HUES64 (cell line): ENCODE data around the gene WNT7B.

Source experiments
- H3K27ac ChIP-seq: 2 replicates; pipeline ENCODE4 v1.7.0; 2013; ENCODE audit warnings: low read depth, low read length, inconsistent platforms
- H3K27me3 ChIP-seq: 2 replicates; pipeline ENCODE4 v1.6.1; 2013; ENCODE audit warnings: mild to moderate bottlenecking, low read length; ENCODE audit not compliant: insufficient read depth
- H3K36me3 ChIP-seq: 2 replicates; pipeline ENCODE4 v1.6.1; 2013; ENCODE audit warnings: mild to moderate bottlenecking, low read length; ENCODE audit not compliant: insufficient read depth
- H3K4me1 ChIP-seq: 2 replicates; pipeline ENCODE4 v1.6.1; 2013; ENCODE audit warnings: mild to moderate bottlenecking, low read length, moderate library complexity; ENCODE audit not compliant: insufficient read depth
- H3K4me3 ChIP-seq: 2 replicates; pipeline ENCODE4 v1.5.1; 2013; ENCODE audit warnings: mild to moderate bottlenecking, low read length, moderate library complexity
- H3K9ac ChIP-seq: 2 replicates; pipeline ENCODE4 v1.6.1; 2013; ENCODE audit warnings: mild to moderate bottlenecking, low read depth, low read length
- H3K9me3 ChIP-seq: 2 replicates; pipeline ENCODE4 v1.6.1; 2013; ENCODE audit warnings: low read depth, low read length; ENCODE audit not compliant: insufficient read depth
- WGBS: fragments of 150-250, 120-280 bp; methylation state at CpG from one replicate; pipeline ENCODE4 v1.1.7; 2013; ENCODE audit warnings: missing lambda C conversion rate; 5-methylcytosine and 5-hydroxymethylcytosine counted together

The WNT7B gene

DNA sequence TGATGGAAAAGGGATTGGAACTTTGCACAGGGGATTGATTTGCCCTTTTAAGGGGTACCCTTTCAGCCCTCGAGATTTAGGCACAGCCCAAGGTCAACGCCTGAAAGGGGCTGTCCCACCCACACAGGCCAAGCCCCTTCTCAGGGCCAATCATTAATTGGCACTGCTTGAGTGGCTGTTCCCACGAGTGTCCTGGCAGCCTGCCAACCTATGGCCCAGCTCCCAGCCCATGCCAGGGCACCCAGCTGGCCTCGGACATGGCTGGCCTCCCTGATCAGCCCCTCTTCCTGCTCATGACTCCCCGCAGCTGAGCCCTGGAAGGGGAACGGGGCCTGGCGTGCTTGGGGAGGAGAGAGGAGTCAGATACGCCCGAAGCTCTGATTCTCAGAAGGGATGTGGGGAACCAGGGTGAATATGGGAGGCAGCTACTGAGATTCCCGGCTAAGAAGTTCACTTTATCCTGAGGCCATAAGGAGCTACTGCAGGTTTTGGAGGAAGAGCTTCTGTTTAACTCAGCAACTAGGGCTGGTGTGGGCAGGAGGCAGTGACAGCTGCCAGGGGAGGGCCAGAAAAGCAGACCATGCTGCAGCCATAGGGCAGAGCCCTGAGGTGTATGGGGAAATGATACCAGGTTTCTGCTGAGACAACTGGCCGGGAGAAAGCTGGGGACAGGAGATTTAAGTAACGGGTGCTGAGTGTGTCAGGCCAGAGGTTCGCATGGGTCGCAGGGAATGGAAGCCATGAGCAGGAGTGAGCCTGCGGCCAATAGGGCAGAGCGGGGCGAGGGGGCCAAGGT lies 30.0 kb downstream of the WNT7B start:
- H3K9ac ChIP-seq, result no peak overlapping the region
- H3K36me3 ChIP-seq, result no peaks in the 10 kb centered on the region
- H3K27ac ChIP-seq, result no peak overlapping the region
- H3K27me3 ChIP-seq, result no peaks in the 10 kb centered on the region
- H3K9me3 ChIP-seq, result no peaks in the 10 kb centered on the region
- H3K4me1 ChIP-seq, result no peaks in the 10 kb centered on the region
- 90% methylated on average over 17 of the region's 17 CpGs for WGBS
- H3K4me3 ChIP-seq, result no peak overlapping the region

DNA sequence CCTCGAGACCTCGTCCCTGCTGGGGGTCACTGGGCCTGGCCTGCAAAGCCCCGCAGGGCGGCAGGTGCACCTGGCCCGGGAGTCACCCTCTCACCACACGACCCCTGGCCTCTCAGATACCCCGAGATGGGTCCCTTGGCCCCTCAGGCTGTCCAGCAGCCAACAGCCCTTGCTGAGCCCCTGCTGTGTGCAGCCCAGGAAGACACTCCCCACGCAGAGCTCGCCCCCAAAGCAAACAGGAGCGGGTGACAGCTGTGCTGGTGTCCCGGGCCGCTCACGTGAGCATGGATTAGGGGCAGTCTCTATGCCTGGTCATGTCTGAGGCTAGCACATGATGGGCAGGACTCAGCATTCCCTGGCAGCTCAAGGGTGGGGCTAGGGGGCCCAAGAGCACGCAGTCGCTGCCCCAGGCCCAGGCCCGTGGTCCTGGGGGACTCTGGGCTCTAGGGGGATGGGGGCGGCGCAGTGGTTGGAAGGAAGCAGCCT lies 31.3 kb downstream of the WNT7B start:
- Histone ChIP-seq H3K4me3 (no peak overlapping the region), H3K36me3 (no peaks in the 10 kb centered on the region), H3K9ac (no peak overlapping the region), H3K27me3 (no peaks in the 10 kb centered on the region), H3K27ac (no peak overlapping the region), H3K4me1 (no peaks in the 10 kb centered on the region), H3K9me3 (no peaks in the 10 kb centered on the region)
- 91% methylated on average over 18 of the region's 18 CpGs for WGBS

DNA sequence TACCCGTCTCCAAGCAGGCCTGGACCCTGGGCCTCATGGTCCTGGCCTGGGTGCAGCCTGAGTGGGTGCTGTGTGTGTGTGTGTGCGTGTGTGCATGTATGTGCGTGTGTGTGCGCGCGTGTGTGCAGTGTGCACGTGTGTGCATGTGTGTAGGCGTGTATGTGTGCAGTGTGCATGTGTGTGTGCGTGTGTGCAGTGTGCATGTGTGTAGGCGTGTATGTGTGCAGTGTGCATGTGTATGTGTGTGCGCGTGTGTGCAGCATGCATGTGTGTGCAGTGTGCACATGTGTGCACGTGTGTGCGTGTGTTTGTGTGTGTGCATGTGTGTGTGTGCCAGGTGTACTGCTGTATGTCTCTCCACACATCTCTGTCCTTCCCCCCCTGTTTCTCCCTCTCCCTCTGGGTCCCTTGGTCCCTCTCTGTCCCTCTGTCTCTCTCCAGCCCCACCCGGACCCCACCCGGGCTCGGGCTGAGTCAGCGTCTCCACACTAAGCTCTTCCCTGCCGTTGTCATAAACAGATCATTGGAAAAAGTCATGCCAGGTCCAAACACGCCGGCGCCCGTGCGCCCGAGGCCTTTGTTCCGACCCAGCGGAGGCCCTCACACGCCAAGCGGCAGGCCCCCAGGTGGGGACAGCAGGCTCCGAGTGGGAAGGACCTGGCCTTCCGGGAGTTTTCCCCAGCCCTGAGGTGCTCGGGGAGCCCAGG lies 34.0 kb downstream of the WNT7B start:
- Histone ChIP-seq H3K4me3 (no peak overlapping the region), H3K36me3 (no peaks in the 10 kb centered on the region), H3K9me3 (no peaks in the 10 kb centered on the region), H3K27ac (no peak overlapping the region), H3K9ac (no peak overlapping the region), H3K27me3 (no peaks in the 10 kb centered on the region), H3K4me1 (no peaks in the 10 kb centered on the region)
- 91% methylated on average over 30 of the region's 32 CpGs for WGBS

DNA sequence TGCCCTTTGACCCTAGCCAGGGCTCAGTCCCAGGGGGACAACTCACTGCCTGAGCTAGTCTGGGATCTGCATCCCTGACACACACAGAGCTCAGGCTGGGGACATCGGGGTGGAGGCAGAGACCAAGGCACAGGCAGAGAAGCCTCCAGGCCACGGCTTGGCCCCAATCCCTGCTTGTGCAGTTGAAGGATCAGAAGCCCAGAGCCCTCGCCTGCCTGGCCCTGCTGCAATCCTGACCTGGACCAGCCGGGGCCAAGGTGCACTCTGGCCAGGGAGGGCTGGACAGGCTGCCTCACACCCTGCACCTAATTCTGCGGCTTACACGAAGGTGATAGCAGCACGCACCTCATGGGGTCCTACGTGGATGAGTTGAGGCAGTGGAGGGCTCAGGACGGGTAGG lies 34.6 kb downstream of the WNT7B start:
- Histone ChIP-seq H3K36me3 (no peaks in the 10 kb centered on the region), H3K9me3 (no peaks in the 10 kb centered on the region), H3K27me3 (no peaks in the 10 kb centered on the region), H3K9ac (no peak overlapping the region), H3K4me3 (no peak overlapping the region), H3K4me1 (no peaks in the 10 kb centered on the region), H3K27ac (no peak overlapping the region)
- WGBS, result 90% methylated on average over 9 of the region's 9 CpGs

DNA sequence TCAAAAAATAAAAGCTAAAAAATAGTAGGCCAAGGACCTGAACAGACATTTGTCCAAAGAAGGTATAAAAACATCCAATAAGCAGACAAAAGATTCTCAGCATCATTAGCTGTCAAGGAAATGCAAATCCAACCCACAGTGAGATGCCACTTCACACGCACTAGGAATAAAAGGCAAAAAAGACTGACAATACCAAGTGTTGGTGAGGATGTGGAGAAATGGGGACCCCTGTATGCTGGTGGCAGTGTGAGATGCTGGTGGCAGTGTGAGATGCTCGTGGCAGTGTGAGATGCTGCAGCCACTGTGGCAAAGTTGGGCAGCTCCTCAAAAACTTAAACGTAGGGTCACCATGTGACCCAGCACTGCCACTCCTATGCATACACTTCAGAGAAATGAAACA lies 38.0 kb downstream of the WNT7B start:
- H3K4me1 ChIP-seq, result no peaks in the 10 kb centered on the region
- no peak overlapping the region for H3K27ac ChIP-seq
- no peaks in the 10 kb centered on the region for H3K36me3 ChIP-seq
- H3K9ac ChIP-seq, result no peak overlapping the region
- H3K9me3 ChIP-seq, result no peaks in the 10 kb centered on the region
- H3K27me3 ChIP-seq, result no peaks in the 10 kb centered on the region
- no peak overlapping the region for H3K4me3 ChIP-seq
- WGBS, result 89% methylated on average over 3 of the region's 3 CpGs

DNA sequence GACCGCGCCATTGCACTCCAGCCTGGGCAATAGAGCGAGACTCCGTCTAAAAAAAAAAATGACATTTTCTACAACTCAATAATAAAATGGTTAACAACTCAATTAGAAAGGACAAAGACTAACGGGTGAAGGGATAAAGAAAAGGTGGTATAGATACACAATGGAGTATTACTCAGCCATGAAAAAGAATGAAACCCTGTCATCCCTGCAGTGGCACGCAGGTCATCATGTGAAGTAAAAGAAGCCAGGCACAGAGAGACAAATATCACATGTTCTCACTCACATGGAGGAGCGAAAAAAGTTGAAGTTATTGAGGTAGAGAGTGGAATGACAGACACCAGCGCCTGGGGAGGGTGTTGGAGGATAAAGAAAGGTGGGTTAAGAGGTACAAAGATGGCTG lies 39.0 kb downstream of the WNT7B start:
- Histone ChIP-seq H3K4me1 (no peaks in the 10 kb centered on the region), H3K9ac (no peak overlapping the region), H3K36me3 (no peaks in the 10 kb centered on the region), H3K27ac (no peak overlapping the region), H3K27me3 (no peaks in the 10 kb centered on the region), H3K4me3 (no peak overlapping the region), H3K9me3 (no peaks in the 10 kb centered on the region)
- 97% methylated on average over 6 of the region's 8 CpGs for WGBS

DNA sequence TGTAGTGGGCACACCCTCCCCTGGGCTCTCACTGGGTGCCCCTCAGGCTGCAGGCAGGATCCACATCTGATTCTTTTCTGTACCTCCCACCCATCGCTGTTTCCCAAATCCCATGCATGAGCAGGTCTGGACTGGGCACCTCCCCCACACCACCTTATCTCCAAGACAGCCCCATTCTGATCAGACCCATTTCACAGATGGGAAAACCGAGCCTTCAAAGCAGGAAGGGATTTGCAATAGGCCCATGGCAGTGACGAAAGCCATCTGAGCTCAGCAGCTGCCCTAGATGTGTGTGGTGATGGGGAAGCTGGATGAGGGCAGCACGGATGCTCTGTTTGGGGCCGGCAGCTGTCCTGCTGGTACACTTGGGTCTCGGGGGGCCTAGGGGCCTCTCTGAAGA lies 41.4 kb downstream of the WNT7B start:
- Histone ChIP-seq H3K27me3 (no peaks in the 10 kb centered on the region), H3K9me3 (no peaks in the 10 kb centered on the region), H3K4me3 (no peak overlapping the region), H3K27ac (no peak overlapping the region), H3K4me1 (no peaks in the 10 kb centered on the region), H3K9ac (no peak overlapping the region), H3K36me3 (no peaks in the 10 kb centered on the region)
- 95% methylated on average over 6 of the region's 6 CpGs for WGBS

DNA sequence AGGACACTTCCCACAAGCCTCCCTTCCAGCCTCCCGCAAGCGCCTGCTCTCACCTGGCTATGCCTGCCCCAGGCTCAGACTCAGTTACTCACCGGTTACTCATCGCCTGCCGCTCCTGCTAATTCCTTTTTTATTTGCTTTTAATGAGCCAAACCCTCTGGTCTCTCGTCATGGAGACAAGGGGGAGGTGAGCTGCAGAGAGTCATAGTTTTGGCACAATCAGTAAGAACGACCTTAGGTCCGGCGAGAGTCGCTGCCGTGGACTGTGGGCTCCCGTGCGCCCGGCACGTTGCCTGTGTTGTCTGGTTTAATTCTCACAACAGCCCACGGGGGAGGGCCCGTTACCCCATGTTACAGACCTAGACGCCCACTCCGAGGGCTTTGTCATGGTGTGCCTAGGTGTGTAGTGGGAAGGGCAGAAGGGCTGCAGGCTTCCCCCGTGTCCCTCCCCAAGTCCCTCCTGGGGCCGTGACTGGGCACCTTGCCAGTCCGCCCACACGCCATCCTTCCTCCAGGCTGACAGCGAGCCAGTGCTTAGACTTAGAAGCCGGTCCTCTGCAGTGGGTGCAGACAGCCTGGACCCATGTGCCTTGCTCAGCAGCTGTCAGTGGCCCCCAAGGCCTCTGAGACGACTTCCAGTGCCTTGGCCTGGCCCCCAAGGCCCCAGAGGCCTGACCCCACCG lies 42.2 kb downstream of the WNT7B start:
- no peaks in the 10 kb centered on the region for H3K36me3 ChIP-seq
- H3K27ac ChIP-seq, result no peak overlapping the region
- H3K27me3 ChIP-seq, result no peaks in the 10 kb centered on the region
- H3K9me3 ChIP-seq, result no peaks in the 10 kb centered on the region
- no peak overlapping the region for H3K9ac ChIP-seq
- 91% methylated on average over 27 of the region's 27 CpGs for WGBS
- H3K4me3 ChIP-seq, result no peak overlapping the region
- H3K4me1 ChIP-seq, result no peaks in the 10 kb centered on the region

DNA sequence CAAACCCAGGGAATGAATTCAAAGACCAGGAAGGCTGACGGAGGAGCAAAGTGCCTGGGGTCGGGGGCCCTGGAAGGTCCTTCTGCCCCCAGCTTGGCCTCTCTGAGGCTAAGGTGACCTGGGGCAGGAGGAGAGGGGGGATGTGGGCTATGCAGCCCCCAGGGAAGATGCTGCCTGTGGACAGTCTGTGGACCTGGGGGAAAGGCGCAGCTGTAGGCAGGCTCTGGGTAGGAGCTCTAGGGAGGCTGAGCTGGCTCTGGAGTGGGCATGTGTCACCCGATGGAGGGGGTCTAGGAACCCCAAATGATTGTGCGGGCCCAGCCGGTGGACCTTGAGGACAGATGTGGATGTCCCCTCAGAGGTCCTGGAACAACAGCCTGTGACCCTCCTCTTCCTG lies 42.8 kb downstream of the WNT7B start:
- H3K9me3 ChIP-seq, result no peaks in the 10 kb centered on the region
- H3K4me1 ChIP-seq, result no peaks in the 10 kb centered on the region
- no peaks in the 10 kb centered on the region for H3K36me3 ChIP-seq
- H3K4me3 ChIP-seq, result no peak overlapping the region
- 93% methylated on average over 6 of the region's 6 CpGs for WGBS
- no peak overlapping the region for H3K9ac ChIP-seq
- no peaks in the 10 kb centered on the region for H3K27me3 ChIP-seq
- H3K27ac ChIP-seq, result no peak overlapping the region

DNA sequence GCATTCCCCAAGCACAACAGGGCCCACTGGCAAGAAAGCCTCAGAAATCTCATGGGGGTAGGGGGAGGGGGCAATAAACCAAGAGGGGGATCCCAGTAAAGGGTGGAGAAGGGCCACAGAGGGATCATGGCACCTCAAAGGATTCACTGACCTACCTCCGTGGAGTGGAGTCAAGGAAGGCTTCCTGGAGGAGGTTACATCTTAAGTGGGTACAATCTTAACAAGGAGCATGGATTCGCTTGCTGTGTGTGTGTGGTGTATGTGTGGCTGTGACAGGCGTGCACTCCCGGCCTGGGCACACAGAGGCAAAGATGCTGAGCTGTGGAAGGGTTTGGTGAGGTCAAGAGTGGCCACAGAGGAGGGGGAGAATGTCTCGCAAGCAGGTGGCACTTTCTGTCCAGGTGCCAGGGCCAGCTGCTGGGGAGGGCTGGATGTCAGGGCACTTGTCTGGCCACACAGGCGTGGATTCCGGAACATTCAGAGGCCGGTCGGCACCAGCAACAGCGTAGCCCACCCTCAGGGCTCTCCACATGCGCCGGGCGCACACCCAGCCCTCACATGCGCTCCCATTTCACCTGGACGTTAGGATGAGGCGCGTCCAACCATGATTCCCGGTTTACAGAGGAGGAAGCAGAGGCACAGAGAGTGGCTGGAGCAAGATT lies 43.3 kb downstream of the WNT7B start:
- Histone ChIP-seq H3K4me3 (no peak overlapping the region), H3K36me3 (no peaks in the 10 kb centered on the region), H3K27ac (no peak overlapping the region), H3K9ac (no peak overlapping the region), H3K4me1 (no peaks in the 10 kb centered on the region), H3K9me3 (no peaks in the 10 kb centered on the region), H3K27me3 (no peaks in the 10 kb centered on the region)
- WGBS, result 95% methylated on average over 18 of the region's 18 CpGs

DNA sequence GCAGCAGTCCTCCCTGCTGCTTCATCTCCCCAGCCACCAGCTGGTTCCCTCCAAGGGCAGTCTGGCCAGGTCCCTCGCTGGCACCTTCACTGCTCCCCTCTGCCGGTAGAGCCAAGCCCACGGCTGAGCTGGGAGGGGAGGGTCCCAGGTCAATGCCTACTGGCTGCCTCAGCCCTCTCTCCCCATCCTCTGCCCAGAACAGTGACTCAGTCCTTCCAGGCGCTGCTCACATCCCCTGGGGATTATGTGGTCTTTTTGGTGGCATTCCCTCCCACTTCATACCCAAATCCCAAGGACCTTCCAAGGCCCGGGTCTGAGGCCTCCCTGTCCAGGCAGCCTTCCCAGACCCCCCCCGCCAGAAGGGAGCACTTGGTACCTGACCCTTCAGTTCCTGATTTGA lies 44.9 kb downstream of the WNT7B start:
- no peak overlapping the region for H3K4me3 ChIP-seq
- H3K27ac ChIP-seq, result no peak overlapping the region
- H3K4me1 ChIP-seq, result no peaks in the 10 kb centered on the region
- no peaks in the 10 kb centered on the region for H3K36me3 ChIP-seq
- 88% methylated on average over 6 of the region's 6 CpGs for WGBS
- H3K27me3 ChIP-seq, result no peaks in the 10 kb centered on the region
- H3K9ac ChIP-seq, result no peak overlapping the region
- H3K9me3 ChIP-seq, result no peaks in the 10 kb centered on the region
